K562 (cell line): Measurements from ENCODE around the gene MIF. TPM values are rescaled to one million over a fixed set of nuclear protein-coding genes. Genes with fewer than 3 reads are reported as not detected.

ENCODE experiments used
- ATAC-seq: fragments of 200-7000 bp; cut with Tn5 transposase; 3 replicates; pipeline ENCODE4 v1.9.1; 2020; ENCODE audit warnings: moderate library complexity
- BruUV-seq: library from RNA; stranded (reverse); fragments of 400-500 nt; replicated peaks from 2 replicates; lab custom pipeline; 2021; lab: Mats Ljungman, UMichigan
- CTCF ChIA-PET: fragments of 300-600 bp; formaldehyde crosslinking; extraction: SDS; loops from one replicate; lab custom pipeline; 2021; ENCODE audit warnings: low intra/inter-chr PET ratio; lab: Yijun Ruan, JAX
- POLR2A ChIA-PET: fragments of 300-600, 350-650 bp; sonication (Branson Sonifier 250); formaldehyde crosslinking; extraction: SDS; loops from one replicate; lab custom pipeline; 2021; ENCODE audit warnings: antibody characterized with exemption, inconsistent platforms; lab: Yijun Ruan, JAX
- DNase-seq, 4 experiments: peaks; one replicate each; pipeline versions ENCODE4 v3.0.0 to v3.0.0-alpha.2; 2011 to 2018; ENCODE audit warnings: low spot score in 3 of 4, mixed read lengths in 3 of 4; ENCODE audit errors: extremely low read depth in 1 of 4
- FAIRE-seq: peaks from 2 replicates; lab custom pipeline; 2011; peaks lifted over from hg19 to GRCh38; lab: Jason Lieb, UNC
- H2AFZ ChIP-seq: 2 replicates; pipeline ENCODE4 v1.6.0; 2011; ENCODE audit warnings: low read depth, low read length, control low read depth, inconsistent platforms
- H3K27ac ChIP-seq: fragments of 200-600 bp; 3 replicates; pipeline ENCODE4 v1.8.0; 2011; ENCODE audit warnings: low read depth, mild to moderate bottlenecking, control low read depth, inconsistent platforms, low read length, moderate library complexity, mixed read lengths; ENCODE audit errors: extremely low read depth
- H3K27me3 ChIP-seq, 2 experiments: fragments of 300-600 bp in 1 of 2; 2 replicates in 1 of 2; 3 replicates in 1 of 2; pipeline versions ENCODE4 v1.6.0 to v1.8.0; 2011; ENCODE audit warnings: inconsistent platforms in 2 of 2, low read length in 2 of 2, mild to moderate bottlenecking in 1 of 2, mixed read lengths in 1 of 2, moderate library complexity in 1 of 2; ENCODE audit not compliant: control insufficient read depth in 2 of 2, insufficient read depth in 2 of 2
- H3K36me3 ChIP-seq: fragments of 300-600 bp; 3 replicates; pipeline ENCODE4 v1.8.0; 2011; ENCODE audit warnings: mild to moderate bottlenecking, low read length, inconsistent platforms; ENCODE audit not compliant: control insufficient read depth, insufficient read depth
- H3K4me1 ChIP-seq, 2 experiments: fragments of 200-600 bp in 1 of 2; replicated peaks in 1 of 2; 2 replicates in 1 of 2; 3 replicates in 1 of 2; pipeline versions ENCODE4 v1.5.1 to v1.8.0; 2011; ENCODE audit warnings: inconsistent platforms in 2 of 2, low read length in 2 of 2, mild to moderate bottlenecking in 1 of 2, mixed read lengths in 1 of 2, moderate library complexity in 1 of 2; ENCODE audit not compliant: control insufficient read depth in 2 of 2, insufficient read depth in 2 of 2
- H3K4me2 ChIP-seq: 2 replicates; pipeline ENCODE4 v1.6.1; 2011; ENCODE audit warnings: low read length, control low read depth, inconsistent platforms, mixed read lengths; ENCODE audit not compliant: insufficient read depth
- H3K4me3 ChIP-seq: fragments of 200-600 bp; sonication (generic), shearing (Covaris generic); 2 replicates; pipeline ENCODE4 v1.5.1; 2016; ENCODE audit warnings: control low read depth, inconsistent platforms
- H3K79me2 ChIP-seq: fragments of 200-600 bp; 3 replicates; pipeline ENCODE4 v1.8.0; 2011; ENCODE audit warnings: low read length, inconsistent platforms; ENCODE audit not compliant: control insufficient read depth, insufficient read depth
- H3K9ac ChIP-seq, 2 experiments: 2 replicates each; pipeline versions ENCODE4 v1.6.0 to v1.6.1; 2011; ENCODE audit warnings: low read depth in 2 of 2, low read length in 2 of 2, control low read depth in 1 of 2, inconsistent platforms in 1 of 2, mild to moderate bottlenecking in 1 of 2, mixed read lengths in 1 of 2; ENCODE audit not compliant: insufficient read depth in 1 of 2
- H3K9me1 ChIP-seq: one replicate; pipeline ENCODE4 v1.6.0; 2011; ENCODE audit warnings: inconsistent platforms, mild to moderate bottlenecking, low read length, moderate library complexity; ENCODE audit not compliant: control insufficient read depth, insufficient read depth
- H3K9me3 ChIP-seq: replicated peaks from 2 replicates; pipeline ENCODE4 v1.5.1; 2011; ENCODE audit warnings: low read depth, low read length, inconsistent platforms; ENCODE audit not compliant: control insufficient read depth, insufficient read depth
- H4K20me1 ChIP-seq: replicated peaks from 2 replicates; pipeline ENCODE4 v1.6.1; 2011; ENCODE audit warnings: low read length, inconsistent platforms, mixed read lengths; ENCODE audit not compliant: control insufficient read depth, insufficient read depth
- BRD9 ChIP-seq: fragments of 450-650 bp; IDR thresholded peaks from 2 replicates; pipeline ENCODE4 v1.6.1; 2018; ENCODE audit warnings: low read depth; ENCODE audit not compliant: partially characterized antibody
- HDAC8 ChIP-seq: fragments of 450-650 bp; IDR thresholded peaks from 2 replicates; pipeline ENCODE4 v1.6.1; 2016; ENCODE audit warnings: mild to moderate bottlenecking, missing genetic modification characterization, moderate library complexity, missing compliant biosample characterization
- HIVEP1 ChIP-seq: fragments of 250-450 bp; sonication (Bioruptor Pico); IDR thresholded peaks from 2 replicates; pipeline ENCODE4 v1.4.0; 2020; ENCODE audit warnings: mild to moderate bottlenecking
- KLF13 ChIP-seq: fragments of 450-650 bp; IDR thresholded peaks from 2 replicates; pipeline ENCODE4 v1.6.1; 2016; ENCODE audit warnings: missing genetic modification characterization, low read depth, mild to moderate bottlenecking, missing compliant biosample characterization, moderate library complexity, borderline replicate concordance
- MAFK ChIP-seq: IDR thresholded peaks from 2 replicates; pipeline ENCODE4 v1.6.1; 2011; ENCODE audit warnings: low read length, improper control_type of control experiment
- PYGO2 ChIP-seq: fragments of 450-650 bp; IDR thresholded peaks from 2 replicates; pipeline ENCODE4 v1.6.1; 2016; ENCODE audit warnings: mild to moderate bottlenecking, missing genetic modification characterization, moderate library complexity, missing compliant biosample characterization
- SMAD2 ChIP-seq: fragments of 150-350 bp; IDR thresholded peaks from 2 replicates; pipeline ENCODE4 v1.6.1; 2014; ENCODE audit warnings: low read depth, mild to moderate bottlenecking, low read length
- TAF15 ChIP-seq: fragments of 200-400 bp; formaldehyde crosslinking; IDR thresholded peaks from 2 replicates; pipeline ENCODE4 v1.6.1; 2017; ENCODE audit warnings: mild to moderate bottlenecking, low read depth, low read length, moderate library complexity
- THRAP3 ChIP-seq: fragments of 450-650 bp; IDR thresholded peaks from 2 replicates; pipeline ENCODE4 v1.6.1; 2016; ENCODE audit warnings: mild to moderate bottlenecking, inconsistent platforms, borderline replicate concordance
- WHSC1 ChIP-seq: IDR thresholded peaks from one replicate; pipeline ENCODE4 v1.6.1; 2012; ENCODE audit warnings: low read length, control low read depth, inconsistent platforms
- ZFP91 ChIP-seq: sonication (generic); formaldehyde crosslinking; IDR thresholded peaks from 2 replicates; pipeline ENCODE4 v1.8.0; 2022; ENCODE audit warnings: mild to moderate bottlenecking, missing genetic modification reagents
- ZNF41 ChIP-seq: fragments of 250-450 bp; sonication (Bioruptor Pico); conservative IDR thresholded peaks from 2 replicates; pipeline ENCODE4 v1.4.0; 2020; ENCODE audit warnings: mild to moderate bottlenecking
- WGBS: fragments of 100-300 bp; shearing (Covaris generic); methylation state at CpG from one replicate; pipeline ENCODE4 v1.1.6; 2016; ENCODE audit warnings: low coverage, mixed read lengths; ENCODE audit not compliant: insufficient coverage; ENCODE audit errors: missing lambda C conversion rate; 5-methylcytosine and 5-hydroxymethylcytosine counted together
- in situ Hi-C: fragments of 300-500 bp; cut with MboI; formaldehyde crosslinking; loops from 4 replicates; pipeline ENCODE4 v1.15.0; 2018; ENCODE audit warnings: inconsistent platforms, mixed read lengths
- intact Hi-C: fragments of 100-400 bp; cut with micrococcal nuclease; formaldehyde crosslinking; loops from 2 replicates; pipeline ENCODE4 v1.14.2; 2022
- polyA plus RNA-seq, 8 experiments: library from polyadenylated mRNA; depleted of rRNA in 4 of 8; stranded (reverse) in 5 of 8; unstranded in 3 of 8; fragments of >200 nt; fragmentation: Nextera tagmentation in 2 of 8; fragmentation: Illumina TruSeq in 1 of 8; extraction: Ambion mirVana in 2 of 8; extraction: Trizol in 1 of 8; gene quantifications; 2 replicates each; pipeline versions ENCODE4 v1.2.1 to v1.2.3, GENCODE V29; 2011 to 2014; ENCODE audit warnings: inconsistent platforms in 1 of 8, missing spikeins in 1 of 8
- total RNA-seq, 7 experiments: library from RNA; depleted of rRNA in 6 of 7; stranded (reverse); fragments of >200 nt in 6 of 7; fragmentation: Illumina TruSeq in 2 of 7; extraction: Trizol in 2 of 7; gene quantifications; 2 replicates each; pipeline versions ENCODE4 v1.2.1 to v1.2.3, GENCODE V29; 2011 to 2021; ENCODE audit warnings: low replicate concordance in 1 of 7
- TF ChIP-seq, protein P1 (sequence below), 2 experiments: fragments of 450-650 bp; IDR thresholded peaks; 2 replicates each; pipeline ENCODE4 v1.6.1; 2018; ENCODE audit warnings: mild to moderate bottlenecking in 2 of 2, low read depth in 1 of 2; ENCODE audit not compliant: partially characterized antibody in 2 of 2

MIF gene
- total and polyA plus RNA-seq, 9 of the 15 experiments (the other 6 are each of a cell fraction or from before 2014, with no cell fraction given): 7.4 to 666 (median 193) TPM

DNA sequence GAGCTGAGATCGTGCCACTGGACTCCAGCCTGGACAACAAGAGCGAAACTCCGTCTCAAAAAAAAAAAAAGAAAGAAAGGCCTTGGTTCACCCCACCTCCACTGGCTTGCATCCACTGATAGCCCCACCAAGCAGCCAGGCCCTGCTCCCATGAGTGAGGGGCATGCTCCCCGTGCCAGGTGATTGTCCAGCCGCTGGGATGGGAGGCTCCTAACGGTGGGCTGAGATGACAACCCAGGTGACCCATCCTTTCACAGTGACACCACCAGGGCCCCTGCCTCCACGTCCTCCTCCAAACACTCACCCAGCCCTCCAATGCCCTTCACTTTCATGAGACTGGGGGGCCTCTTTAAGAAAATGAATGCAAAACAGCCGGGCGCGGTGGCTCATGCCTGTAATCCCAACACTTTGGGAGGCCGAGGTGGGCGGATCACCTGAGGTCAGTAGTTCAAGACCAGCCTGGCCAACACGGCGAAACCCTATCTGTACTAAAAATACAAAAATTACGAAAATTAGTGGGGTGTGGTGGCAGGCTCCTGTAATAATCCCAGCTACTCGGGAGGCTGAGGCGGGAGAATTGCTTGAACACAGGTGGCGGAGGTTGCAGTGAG lies 46.8 kb upstream of the MIF start (continued):
- TF ChIP-seq THRAP3: no peak
- TF ChIP-seq TAF15: no peak
- TF ChIP-seq ZFP91 (CRISPR knock-in tag): no peak
- TF ChIP-seq ZNF41: no peak

GRCh38 chr22:23847991-23848864 lies 46.0 kb upstream of the MIF start:
- H3K4me1 ChIP-seq: peaks cover 3 to 20% of the 10 kb centered on the region in 2 experiments; a peak in 3 of 5 replicates
- FAIRE-seq (no peak), ATAC-seq (no peak), DNase-seq (no peak)
- H3K9me3 ChIP-seq: no peaks in the 10 kb centered on the region
- intact Hi-C loops (loop anchor here (5.0 kb wide), 3 partner anchors 81 to 311 kb away; partner anchors contain the start of gene CHCHD10), in situ Hi-C loops (loop anchor here (10.0 kb wide), 1 partner anchor 223 kb away; no protein-coding TSS in a partner anchor)
- no peak overlapping the region; a peak in 1 of 4 replicates for H3K9ac ChIP-seq
- H3K36me3 ChIP-seq: no peaks in the 10 kb centered on the region
- H3K27ac ChIP-seq: no peak overlapping the region
- no peaks in the 10 kb centered on the region for H4K20me1 ChIP-seq
- H3K9me1 ChIP-seq: no peaks in the 10 kb centered on the region
- no peaks in the 10 kb centered on the region for H3K79me2 ChIP-seq
- WGBS: 72% methylated on average over 12 of the region's 24 CpGs
- no peaks in the 10 kb centered on the region; a peak in 1 of 5 replicates for H3K27me3 ChIP-seq
- no TSS peak for BruUV-seq
- no peak overlapping the region for H2AFZ ChIP-seq
- no peak overlapping the region for H3K4me3 ChIP-seq
- POLR2A ChIA-PET: no interaction called here
- no peak overlapping the region for H3K4me2 ChIP-seq
- CTCF ChIA-PET: interaction anchor here (0.6 to 1.8 kb wide), 4 partner anchors 75 to 306 kb away, joined by 5 to 17 read pairs (median 10); partner anchors contain the start of gene CHCHD10
- TF ChIP-seq SMAD2 (no peak), BRD9 (no peak), HDAC8 (tag) (no peak), KLF13 (tag) (no peak), PYGO2 (tag) (no peak), WHSC1 (no peak), MAFK (no peak), HIVEP1 (no peak)
- TF ChIP-seq, protein P1, sequence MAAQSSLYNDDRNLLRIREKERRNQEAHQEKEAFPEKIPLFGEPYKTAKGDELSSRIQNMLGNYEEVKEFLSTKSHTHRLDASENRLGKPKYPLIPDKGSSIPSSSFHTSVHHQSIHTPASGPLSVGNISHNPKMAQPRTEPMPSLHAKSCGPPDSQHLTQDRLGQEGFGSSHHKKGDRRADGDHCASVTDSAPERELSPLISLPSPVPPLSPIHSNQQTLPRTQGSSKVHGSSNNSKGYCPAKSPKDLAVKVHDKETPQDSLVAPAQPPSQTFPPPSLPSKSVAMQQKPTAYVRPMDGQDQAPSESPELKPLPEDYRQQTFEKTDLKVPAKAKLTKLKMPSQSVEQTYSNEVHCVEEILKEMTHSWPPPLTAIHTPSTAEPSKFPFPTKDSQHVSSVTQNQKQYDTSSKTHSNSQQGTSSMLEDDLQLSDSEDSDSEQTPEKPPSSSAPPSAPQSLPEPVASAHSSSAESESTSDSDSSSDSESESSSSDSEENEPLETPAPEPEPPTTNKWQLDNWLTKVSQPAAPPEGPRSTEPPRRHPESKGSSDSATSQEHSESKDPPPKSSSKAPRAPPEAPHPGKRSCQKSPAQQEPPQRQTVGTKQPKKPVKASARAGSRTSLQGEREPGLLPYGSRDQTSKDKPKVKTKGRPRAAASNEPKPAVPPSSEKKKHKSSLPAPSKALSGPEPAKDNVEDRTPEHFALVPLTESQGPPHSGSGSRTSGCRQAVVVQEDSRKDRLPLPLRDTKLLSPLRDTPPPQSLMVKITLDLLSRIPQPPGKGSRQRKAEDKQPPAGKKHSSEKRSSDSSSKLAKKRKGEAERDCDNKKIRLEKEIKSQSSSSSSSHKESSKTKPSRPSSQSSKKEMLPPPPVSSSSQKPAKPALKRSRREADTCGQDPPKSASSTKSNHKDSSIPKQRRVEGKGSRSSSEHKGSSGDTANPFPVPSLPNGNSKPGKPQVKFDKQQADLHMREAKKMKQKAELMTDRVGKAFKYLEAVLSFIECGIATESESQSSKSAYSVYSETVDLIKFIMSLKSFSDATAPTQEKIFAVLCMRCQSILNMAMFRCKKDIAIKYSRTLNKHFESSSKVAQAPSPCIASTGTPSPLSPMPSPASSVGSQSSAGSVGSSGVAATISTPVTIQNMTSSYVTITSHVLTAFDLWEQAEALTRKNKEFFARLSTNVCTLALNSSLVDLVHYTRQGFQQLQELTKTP (IDR thresholded peaks at IDR 0.05; ENCODE audit: low read depth in 1 of 2, partially characterized antibody in 2 of 2): no peak
